ENCODE data around the gene CUL5. TPM values are rescaled to one million over a fixed set of nuclear protein-coding genes. Genes with fewer than 3 reads are reported as not detected.

Gene CUL5
- total RNA-seq, 1 donor from 2014 or later: 42.5 TPM

- Histone ChIP-seq H3K9me3 (replicated peaks) (no peaks in the 10 kb centered on the region), H3K4me1 (peaks cover 11% of the 10 kb centered on the region), H3K4me3 (no peak overlapping the region), H3K27me3 (ENCODE audit: low read depth) (no peaks in the 10 kb centered on the region), H3K27ac (replicated peaks) (no peak overlapping the region), H3K36me3 (peaks cover 73% of the 10 kb centered on the region)
- intact Hi-C loops (cut with micrococcal nuclease): no loop called here
- TF ChIP-seq, protein P1, sequence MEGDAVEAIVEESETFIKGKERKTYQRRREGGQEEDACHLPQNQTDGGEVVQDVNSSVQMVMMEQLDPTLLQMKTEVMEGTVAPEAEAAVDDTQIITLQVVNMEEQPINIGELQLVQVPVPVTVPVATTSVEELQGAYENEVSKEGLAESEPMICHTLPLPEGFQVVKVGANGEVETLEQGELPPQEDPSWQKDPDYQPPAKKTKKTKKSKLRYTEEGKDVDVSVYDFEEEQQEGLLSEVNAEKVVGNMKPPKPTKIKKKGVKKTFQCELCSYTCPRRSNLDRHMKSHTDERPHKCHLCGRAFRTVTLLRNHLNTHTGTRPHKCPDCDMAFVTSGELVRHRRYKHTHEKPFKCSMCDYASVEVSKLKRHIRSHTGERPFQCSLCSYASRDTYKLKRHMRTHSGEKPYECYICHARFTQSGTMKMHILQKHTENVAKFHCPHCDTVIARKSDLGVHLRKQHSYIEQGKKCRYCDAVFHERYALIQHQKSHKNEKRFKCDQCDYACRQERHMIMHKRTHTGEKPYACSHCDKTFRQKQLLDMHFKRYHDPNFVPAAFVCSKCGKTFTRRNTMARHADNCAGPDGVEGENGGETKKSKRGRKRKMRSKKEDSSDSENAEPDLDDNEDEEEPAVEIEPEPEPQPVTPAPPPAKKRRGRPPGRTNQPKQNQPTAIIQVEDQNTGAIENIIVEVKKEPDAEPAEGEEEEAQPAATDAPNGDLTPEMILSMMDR (IDR thresholded peaks at IDR 0.05; ENCODE audit: borderline replicate concordance): no peak
- no peak for DNase-seq
Measured at GRCh38 chr11:108093128-108093904, 84.6 kb downstream of the CUL5 start.

- no peaks in the 10 kb centered on the region for H3K27me3 ChIP-seq (ENCODE audit: low read depth)
- H3K4me1 ChIP-seq: peaks cover 24% of the 10 kb centered on the region
- H3K27ac ChIP-seq (replicated peaks): no peak overlapping the region
- TF ChIP-seq, protein P1 (IDR thresholded peaks at IDR 0.05; ENCODE audit: borderline replicate concordance): no peak
- no peak overlapping the region for H3K4me3 ChIP-seq
- DNase-seq: no peak
- peaks cover 78% of the 10 kb centered on the region for H3K36me3 ChIP-seq
- intact Hi-C loops (cut with micrococcal nuclease): no loop called here
- H3K9me3 ChIP-seq (replicated peaks): no peaks in the 10 kb centered on the region
Measured at GRCh38 chr11:108097179-108097578, 88.5 kb downstream of the CUL5 start.

DNA sequence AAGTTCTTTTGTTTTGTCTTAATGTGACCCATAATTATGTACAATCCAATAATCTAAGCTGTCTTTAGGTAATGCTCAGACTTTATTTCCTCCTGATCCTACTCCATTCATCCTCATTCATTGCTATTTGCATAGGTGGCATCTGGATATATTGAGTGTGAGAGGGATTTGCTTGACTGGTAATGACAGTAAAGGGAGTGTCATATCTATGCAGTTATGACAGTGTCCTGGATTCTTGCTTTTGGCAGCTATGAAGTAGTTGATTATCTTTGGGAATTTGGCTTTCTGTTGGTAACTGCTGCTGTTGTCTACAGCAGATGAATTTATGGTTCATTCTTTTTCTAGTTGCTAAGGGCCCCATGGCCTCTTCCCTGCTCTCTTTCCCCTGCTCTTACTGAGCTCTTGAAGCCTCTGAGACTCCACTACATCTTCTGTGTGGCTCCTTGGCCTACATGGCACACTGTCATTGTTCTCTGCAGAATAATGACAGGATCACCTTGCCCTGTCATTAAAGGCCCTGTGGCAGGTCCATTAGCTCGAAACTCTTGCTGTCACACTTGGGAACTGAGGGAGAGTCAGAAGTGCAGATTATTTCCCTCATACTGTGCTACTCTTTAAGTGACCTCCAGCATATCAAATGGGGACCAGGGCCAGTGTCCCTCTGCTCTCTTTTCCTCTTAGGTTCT lies 92.5 kb downstream of the CUL5 start:
- H3K27me3 ChIP-seq (ENCODE audit: low read depth): no peaks in the 10 kb centered on the region

GRCh38 chr11:108111126-108111525 lies 102.4 kb downstream of the CUL5 start:
- Histone ChIP-seq H3K36me3 (peaks cover 15% of the 10 kb centered on the region), H3K4me3 (no peak overlapping the region), H3K9me3 (replicated peaks) (no peaks in the 10 kb centered on the region), H3K4me1 (peaks cover 22% of the 10 kb centered on the region), H3K27ac (replicated peaks) (no peak overlapping the region), H3K27me3 (ENCODE audit: low read depth) (no peaks in the 10 kb centered on the region)
- TF ChIP-seq, protein P1 (IDR thresholded peaks at IDR 0.05; ENCODE audit: borderline replicate concordance): no peak
- intact Hi-C loops (cut with micrococcal nuclease): no loop called here
- no peak for DNase-seq

More for the DNA sequence above, 92.5 kb downstream of the CUL5 start:
- Histone ChIP-seq H3K36me3 (peaks cover 93% of the 10 kb centered on the region), H3K27ac (replicated peaks) (peak overlapping the region; percentile 67), H3K4me1 (peaks cover 13% of the 10 kb centered on the region), H3K4me3 (no peak overlapping the region), H3K9me3 (replicated peaks) (no peaks in the 10 kb centered on the region)
- TF ChIP-seq, protein P1 (IDR thresholded peaks at IDR 0.05; ENCODE audit: borderline replicate concordance): no peak
- intact Hi-C loops (cut with micrococcal nuclease): no loop called here
- no peak for DNase-seq

GRCh38 chr11:108112057-108112456 lies 103.4 kb downstream of the CUL5 start:
- TF ChIP-seq, protein P1 (IDR thresholded peaks at IDR 0.05; ENCODE audit: borderline replicate concordance): no peak
- H3K36me3 ChIP-seq: peaks cover 6% of the 10 kb centered on the region
- intact Hi-C loops (cut with micrococcal nuclease): no loop called here
- H3K27me3 ChIP-seq (ENCODE audit: low read depth): no peaks in the 10 kb centered on the region
- no peak for DNase-seq
- H3K4me3 ChIP-seq: no peak overlapping the region
- H3K4me1 ChIP-seq: peaks cover 27% of the 10 kb centered on the region
- no peaks in the 10 kb centered on the region for H3K9me3 ChIP-seq (replicated peaks)
- H3K27ac ChIP-seq (replicated peaks): no peak overlapping the region
